ENCODE results near the gene C1QTNF2.

DNA sequence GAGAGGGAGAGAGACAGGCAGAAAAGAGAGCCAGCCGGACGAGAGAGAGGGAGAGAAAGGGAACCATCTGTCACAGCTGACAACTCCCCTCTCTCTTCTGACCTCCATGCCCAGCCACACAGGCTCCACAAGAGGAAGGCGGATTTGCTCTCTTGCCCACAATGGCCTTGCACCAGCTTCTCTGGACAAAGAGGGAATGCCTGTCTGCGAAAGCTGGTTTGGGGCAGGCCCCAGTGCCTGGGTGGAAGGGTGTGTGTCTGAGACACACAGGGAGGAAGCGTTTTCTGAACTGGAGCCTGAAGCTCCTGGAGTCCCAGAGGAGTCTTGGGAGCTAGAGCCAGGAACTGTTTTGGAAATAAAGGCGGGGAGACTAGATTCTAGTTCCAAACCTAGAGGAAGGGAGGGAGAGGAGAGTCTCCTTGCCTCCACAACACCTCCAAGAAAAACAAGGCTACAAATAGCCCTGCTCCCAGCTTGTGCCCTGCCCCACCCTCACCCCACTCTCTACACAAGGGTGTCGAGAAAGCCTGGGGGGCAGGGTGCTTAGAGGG is 12.5 kb downstream of the C1QTNF2 start:
- TF ChIP-seq BHLHE40 (IDR thresholded peaks at IDR 0.05; ENCODE audit: low read depth, low read length) (no peak), POLR2A (IDR thresholded peaks at IDR 0.05; ENCODE audit: low read depth, low read length) (no peak), CEBPB (IDR thresholded peaks at IDR 0.05; ENCODE audit: low read depth, low read length) (no peak), MXI1 (IDR thresholded peaks at IDR 0.05; ENCODE audit: borderline replicate concordance, low read depth, low read length) (no peak), RAD21 (IDR thresholded peaks at IDR 0.05; ENCODE audit: low read length) (no peak), RCOR1 (IDR thresholded peaks at IDR 0.05; ENCODE audit: insufficient replicate concordance, low read length) (no peak), MAFK (IDR thresholded peaks at IDR 0.05; ENCODE audit: low read depth, low read length) (no peak), FOS (IDR thresholded peaks at IDR 0.05; ENCODE audit: low read depth, low read length) (no peak), MAZ (IDR thresholded peaks at IDR 0.05; ENCODE audit: borderline replicate concordance, low read depth, low read length) (no peak)
- TF ChIP-seq, protein P1, sequence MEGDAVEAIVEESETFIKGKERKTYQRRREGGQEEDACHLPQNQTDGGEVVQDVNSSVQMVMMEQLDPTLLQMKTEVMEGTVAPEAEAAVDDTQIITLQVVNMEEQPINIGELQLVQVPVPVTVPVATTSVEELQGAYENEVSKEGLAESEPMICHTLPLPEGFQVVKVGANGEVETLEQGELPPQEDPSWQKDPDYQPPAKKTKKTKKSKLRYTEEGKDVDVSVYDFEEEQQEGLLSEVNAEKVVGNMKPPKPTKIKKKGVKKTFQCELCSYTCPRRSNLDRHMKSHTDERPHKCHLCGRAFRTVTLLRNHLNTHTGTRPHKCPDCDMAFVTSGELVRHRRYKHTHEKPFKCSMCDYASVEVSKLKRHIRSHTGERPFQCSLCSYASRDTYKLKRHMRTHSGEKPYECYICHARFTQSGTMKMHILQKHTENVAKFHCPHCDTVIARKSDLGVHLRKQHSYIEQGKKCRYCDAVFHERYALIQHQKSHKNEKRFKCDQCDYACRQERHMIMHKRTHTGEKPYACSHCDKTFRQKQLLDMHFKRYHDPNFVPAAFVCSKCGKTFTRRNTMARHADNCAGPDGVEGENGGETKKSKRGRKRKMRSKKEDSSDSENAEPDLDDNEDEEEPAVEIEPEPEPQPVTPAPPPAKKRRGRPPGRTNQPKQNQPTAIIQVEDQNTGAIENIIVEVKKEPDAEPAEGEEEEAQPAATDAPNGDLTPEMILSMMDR (conservative IDR thresholded peaks at IDR 0.05; ENCODE audit: low read depth, low read length) = no peak
- TF ChIP-seq, protein P2, sequence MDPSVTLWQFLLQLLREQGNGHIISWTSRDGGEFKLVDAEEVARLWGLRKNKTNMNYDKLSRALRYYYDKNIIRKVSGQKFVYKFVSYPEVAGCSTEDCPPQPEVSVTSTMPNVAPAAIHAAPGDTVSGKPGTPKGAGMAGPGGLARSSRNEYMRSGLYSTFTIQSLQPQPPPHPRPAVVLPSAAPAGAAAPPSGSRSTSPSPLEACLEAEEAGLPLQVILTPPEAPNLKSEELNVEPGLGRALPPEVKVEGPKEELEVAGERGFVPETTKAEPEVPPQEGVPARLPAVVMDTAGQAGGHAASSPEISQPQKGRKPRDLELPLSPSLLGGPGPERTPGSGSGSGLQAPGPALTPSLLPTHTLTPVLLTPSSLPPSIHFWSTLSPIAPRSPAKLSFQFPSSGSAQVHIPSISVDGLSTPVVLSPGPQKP (IDR thresholded peaks at IDR 0.05; ENCODE audit: borderline replicate concordance, low read depth, low read length) = no peak
- TF ChIP-seq, protein P3, sequence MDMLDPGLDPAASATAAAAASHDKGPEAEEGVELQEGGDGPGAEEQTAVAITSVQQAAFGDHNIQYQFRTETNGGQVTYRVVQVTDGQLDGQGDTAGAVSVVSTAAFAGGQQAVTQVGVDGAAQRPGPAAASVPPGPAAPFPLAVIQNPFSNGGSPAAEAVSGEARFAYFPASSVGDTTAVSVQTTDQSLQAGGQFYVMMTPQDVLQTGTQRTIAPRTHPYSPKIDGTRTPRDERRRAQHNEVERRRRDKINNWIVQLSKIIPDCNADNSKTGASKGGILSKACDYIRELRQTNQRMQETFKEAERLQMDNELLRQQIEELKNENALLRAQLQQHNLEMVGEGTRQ (IDR thresholded peaks at IDR 0.05; ENCODE audit: low read depth, low read length) = no peak
